HL-60 (cell line): ENCODE results near the gene ROBO1.

Source experiments
- DNase-seq, 2 experiments: peaks; one replicate each; pipeline ENCODE4 v3.0.0-alpha.2; 2010 to 2020; ENCODE audit warnings: low read depth in 1 of 2, low spot score in 1 of 2
- H3K27ac ChIP-seq: fragments of 250-450 bp; sonication (Bioruptor Pico); replicated peaks from 2 replicates; pipeline ENCODE4 v1.5.1; 2020; ENCODE audit warnings: mild to moderate bottlenecking, moderate library complexity
- H3K27me3 ChIP-seq: fragments of 250-450 bp; sonication (Bioruptor Pico); 2 replicates; pipeline ENCODE4 v1.5.1; 2021; ENCODE audit warnings: mild to moderate bottlenecking, moderate library complexity; ENCODE audit not compliant: insufficient read depth, poor library complexity, severe bottlenecking
- H3K4me3 ChIP-seq: replicated peaks from 2 replicates; pipeline ENCODE4 v1.5.1; 2011; ENCODE audit warnings: mild to moderate bottlenecking, control low read depth, low read length; ENCODE audit not compliant: insufficient read depth
- CTCF ChIP-seq: IDR thresholded peaks from one replicate; pipeline ENCODE4 v1.5.1; 2011; ENCODE audit warnings: low read length, control low read depth, inconsistent platforms; ENCODE audit not compliant: insufficient read depth
- GABPA ChIP-seq: IDR thresholded peaks from 2 replicates; pipeline ENCODE4 v1.6.1; 2012; ENCODE audit warnings: low read depth
- POLR2AphosphoS5 ChIP-seq: IDR thresholded peaks from 2 replicates; pipeline ENCODE4 v1.6.1; 2012; ENCODE audit warnings: low read depth
- SPI1 ChIP-seq: IDR thresholded peaks from 2 replicates; pipeline ENCODE4 v1.6.1; 2012; ENCODE audit warnings: low read depth, mild to moderate bottlenecking, borderline replicate concordance
- TF ChIP-seq, protein P1 (sequence below): IDR thresholded peaks from 2 replicates; pipeline ENCODE4 v1.6.1; 2012; ENCODE audit warnings: low read depth; ENCODE audit not compliant: insufficient replicate concordance

Gene ROBO1

GRCh38 chr3:78927759-78928158 lies 840.0 kb downstream of the ROBO1 start:
- no peaks in the 10 kb centered on the region for H3K27me3 ChIP-seq
- TF ChIP-seq CTCF (no peak), GABPA (no peak), POLR2AphosphoS5 (no peak), SPI1 (no peak)
- TF ChIP-seq, protein P1, sequence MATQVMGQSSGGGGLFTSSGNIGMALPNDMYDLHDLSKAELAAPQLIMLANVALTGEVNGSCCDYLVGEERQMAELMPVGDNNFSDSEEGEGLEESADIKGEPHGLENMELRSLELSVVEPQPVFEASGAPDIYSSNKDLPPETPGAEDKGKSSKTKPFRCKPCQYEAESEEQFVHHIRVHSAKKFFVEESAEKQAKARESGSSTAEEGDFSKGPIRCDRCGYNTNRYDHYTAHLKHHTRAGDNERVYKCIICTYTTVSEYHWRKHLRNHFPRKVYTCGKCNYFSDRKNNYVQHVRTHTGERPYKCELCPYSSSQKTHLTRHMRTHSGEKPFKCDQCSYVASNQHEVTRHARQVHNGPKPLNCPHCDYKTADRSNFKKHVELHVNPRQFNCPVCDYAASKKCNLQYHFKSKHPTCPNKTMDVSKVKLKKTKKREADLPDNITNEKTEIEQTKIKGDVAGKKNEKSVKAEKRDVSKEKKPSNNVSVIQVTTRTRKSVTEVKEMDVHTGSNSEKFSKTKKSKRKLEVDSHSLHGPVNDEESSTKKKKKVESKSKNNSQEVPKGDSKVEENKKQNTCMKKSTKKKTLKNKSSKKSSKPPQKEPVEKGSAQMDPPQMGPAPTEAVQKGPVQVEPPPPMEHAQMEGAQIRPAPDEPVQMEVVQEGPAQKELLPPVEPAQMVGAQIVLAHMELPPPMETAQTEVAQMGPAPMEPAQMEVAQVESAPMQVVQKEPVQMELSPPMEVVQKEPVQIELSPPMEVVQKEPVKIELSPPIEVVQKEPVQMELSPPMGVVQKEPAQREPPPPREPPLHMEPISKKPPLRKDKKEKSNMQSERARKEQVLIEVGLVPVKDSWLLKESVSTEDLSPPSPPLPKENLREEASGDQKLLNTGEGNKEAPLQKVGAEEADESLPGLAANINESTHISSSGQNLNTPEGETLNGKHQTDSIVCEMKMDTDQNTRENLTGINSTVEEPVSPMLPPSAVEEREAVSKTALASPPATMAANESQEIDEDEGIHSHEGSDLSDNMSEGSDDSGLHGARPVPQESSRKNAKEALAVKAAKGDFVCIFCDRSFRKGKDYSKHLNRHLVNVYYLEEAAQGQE, result no peak
- no peak for DNase-seq
- H3K27ac ChIP-seq, result no peak overlapping the region
- no peak overlapping the region for H3K4me3 ChIP-seq

DNA sequence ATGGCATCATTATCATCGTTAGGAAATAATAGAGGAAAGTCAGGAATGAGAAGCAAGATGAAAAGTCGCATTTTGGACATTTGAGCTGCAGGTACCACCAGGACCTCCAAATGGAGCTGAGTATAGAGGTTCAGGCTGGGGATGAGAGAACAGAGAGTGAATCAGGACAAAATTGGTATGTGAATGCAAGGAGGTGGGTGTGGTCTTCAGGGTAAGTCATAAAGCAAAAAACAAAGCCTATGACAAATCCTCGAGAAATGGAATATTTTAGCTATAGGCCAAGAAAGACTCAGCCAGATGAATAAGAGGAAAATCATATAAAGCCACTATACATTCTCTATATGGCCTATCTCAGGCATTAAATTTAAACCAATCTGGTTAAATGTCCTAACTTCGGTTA lies 841.3 kb downstream of the ROBO1 start:
- H3K27ac ChIP-seq, result no peak overlapping the region
- no peaks in the 10 kb centered on the region for H3K27me3 ChIP-seq
- H3K4me3 ChIP-seq, result no peak overlapping the region
- TF ChIP-seq GABPA (no peak), CTCF (no peak), SPI1 (no peak), POLR2AphosphoS5 (no peak)
- TF ChIP-seq, protein P1, result no peak
- no peak for DNase-seq

GRCh38 chr3:78924711-78925110 lies 843.1 kb downstream of the ROBO1 start:
- TF ChIP-seq SPI1 (no peak), POLR2AphosphoS5 (no peak), GABPA (no peak), CTCF (no peak)
- TF ChIP-seq, protein P1, result no peak
- no peak for DNase-seq
- no peak overlapping the region for H3K4me3 ChIP-seq
- no peaks in the 10 kb centered on the region for H3K27me3 ChIP-seq
- no peak overlapping the region for H3K27ac ChIP-seq
